ENCODE data around the gene QSOX2.

QSOX2 gene

DNA sequence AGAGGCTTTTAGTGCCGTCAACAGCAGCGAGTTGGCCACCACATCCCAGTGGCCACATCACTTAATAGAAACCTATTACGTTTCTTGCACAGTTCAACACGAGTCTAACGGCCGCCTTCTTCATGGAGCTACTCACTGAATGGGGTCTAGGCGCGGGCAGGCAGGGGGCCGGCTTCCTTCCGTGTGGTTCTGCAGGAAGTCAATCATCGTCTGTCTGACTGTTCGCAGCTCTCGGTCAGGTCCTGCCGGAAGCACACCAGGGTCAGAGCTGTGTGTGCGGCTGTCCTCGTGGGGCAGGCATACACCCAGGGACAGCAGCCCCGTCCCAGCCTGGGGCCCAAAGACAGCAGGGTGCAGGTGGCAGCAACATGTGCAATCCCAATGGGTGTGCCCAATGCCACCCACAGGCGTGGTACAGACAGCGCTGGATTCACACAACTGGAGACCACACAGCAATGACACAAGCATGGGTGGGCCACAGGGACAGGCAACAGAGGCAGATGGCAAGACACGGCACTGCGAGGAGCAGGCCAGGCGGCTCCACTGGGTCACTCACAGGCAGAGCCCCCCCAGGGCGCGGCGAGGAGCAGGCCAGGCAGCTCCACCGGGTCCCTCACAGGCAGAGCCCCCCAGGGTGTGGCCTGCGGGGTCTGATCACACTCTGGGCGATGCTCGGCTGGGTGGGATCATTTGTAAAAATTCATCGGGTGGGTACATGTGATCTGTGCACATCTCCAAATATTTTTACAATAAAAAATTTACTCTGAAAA is 21.6 kb downstream of the QSOX2 start:
- no peak for DNase-seq

GRCh38 chr9:136222906-136223285 is 22.7 kb downstream of the QSOX2 start:
- DNase-seq: no peak

- no peak for DNase-seq
Observed at GRCh38 chr9:136222166-136222905, 23.3 kb downstream of the QSOX2 start.

DNA sequence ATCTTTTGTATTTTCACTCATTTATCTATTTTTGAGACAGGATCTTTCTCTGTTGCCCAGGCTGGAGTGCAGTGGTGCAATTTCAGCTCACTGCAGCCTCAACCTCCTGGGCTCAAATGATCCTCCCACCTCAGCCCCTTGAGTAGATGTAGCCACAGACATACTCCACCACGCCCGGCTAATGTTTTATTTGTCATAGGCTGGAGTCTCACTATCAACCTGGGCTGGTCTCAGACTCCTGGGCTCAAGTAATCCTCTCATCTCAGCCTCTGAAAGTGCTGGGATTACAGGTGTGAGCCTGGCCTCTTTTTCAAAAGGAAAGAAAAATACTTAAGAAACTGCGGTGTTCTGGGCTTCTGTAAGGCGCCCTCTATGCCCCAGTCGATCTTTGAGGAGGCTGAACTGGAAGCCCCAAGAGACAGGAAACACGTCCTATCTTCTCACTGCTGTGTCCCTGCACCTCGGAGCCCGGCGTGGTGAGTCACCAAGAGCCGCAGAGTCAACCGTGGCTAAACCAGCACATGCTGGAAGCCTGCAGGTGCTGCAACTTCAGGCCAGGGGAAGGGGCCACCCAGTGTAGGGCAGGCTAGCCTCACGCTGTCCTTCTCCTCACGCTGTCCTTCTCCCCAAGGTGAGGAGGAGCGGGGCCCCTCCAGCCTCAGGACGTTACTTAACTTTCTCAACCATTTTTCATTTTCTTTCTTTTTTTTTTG is 25.4 kb downstream of the QSOX2 start:
- DNase-seq: no peak

DNA sequence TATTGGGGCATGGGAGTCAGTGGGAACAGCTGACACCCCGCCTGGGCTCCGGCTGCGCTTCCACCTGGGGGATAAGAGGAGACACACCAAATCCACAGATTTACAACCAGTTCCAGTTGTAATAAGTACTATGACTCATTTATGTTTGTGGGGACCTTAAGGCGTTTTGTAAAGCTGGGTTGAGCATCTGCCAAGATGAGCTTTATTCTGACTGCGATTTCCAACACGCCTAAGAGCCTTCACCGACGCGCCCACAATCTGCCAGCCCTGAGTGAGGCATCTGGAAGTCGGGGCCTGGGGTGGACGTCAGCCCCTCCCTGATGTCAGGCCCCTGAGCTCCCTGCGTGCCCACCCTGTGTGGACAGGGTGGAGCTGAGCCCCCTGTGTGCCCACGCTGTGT is 26.3 kb downstream of the QSOX2 start:
- DNase-seq: peak in 6 of 58 donors; percentile 5 to 21 (median 12)

DNA sequence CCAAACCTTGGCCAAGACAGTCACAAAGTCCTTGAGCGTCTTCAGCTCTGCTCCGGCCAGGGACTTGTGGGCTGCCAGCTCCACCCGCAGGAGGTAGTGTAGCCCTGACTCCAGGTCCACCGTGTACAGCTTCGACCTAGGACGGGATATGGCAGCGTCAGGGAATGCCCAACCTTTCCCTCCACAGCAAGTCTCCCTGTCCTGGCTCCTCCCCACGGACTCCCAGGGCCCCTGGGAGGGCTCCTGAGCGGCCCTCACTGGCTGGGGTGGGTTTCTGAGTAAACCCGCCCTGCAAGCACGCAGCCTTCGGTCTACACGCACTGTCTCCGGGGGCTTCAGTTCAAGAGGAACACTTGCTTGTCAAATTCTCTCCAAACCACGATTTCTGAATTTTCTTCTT is 26.9 kb downstream of the QSOX2 start:
- no peak for DNase-seq

DNA sequence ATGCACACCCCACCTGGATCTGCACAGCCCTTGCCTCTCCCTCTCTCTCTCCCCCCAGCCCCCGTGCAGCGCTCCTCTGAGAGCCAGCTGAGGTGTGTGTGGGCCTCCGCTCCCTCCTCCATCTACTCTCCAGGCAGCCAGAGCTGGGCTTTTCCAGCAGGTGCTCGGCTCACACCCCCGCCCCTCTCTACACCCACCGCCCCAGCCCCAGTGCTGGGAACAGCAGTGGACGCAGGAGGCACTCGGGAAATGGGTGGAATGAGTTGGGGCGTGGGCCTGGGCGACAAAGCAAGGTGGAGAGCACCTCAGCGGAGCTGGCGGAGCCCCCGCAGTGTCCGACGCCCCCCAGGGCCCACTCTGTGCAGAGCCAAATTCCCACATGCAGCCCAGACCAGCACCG is 27.3 kb downstream of the QSOX2 start:
- no peak for DNase-seq

DNA sequence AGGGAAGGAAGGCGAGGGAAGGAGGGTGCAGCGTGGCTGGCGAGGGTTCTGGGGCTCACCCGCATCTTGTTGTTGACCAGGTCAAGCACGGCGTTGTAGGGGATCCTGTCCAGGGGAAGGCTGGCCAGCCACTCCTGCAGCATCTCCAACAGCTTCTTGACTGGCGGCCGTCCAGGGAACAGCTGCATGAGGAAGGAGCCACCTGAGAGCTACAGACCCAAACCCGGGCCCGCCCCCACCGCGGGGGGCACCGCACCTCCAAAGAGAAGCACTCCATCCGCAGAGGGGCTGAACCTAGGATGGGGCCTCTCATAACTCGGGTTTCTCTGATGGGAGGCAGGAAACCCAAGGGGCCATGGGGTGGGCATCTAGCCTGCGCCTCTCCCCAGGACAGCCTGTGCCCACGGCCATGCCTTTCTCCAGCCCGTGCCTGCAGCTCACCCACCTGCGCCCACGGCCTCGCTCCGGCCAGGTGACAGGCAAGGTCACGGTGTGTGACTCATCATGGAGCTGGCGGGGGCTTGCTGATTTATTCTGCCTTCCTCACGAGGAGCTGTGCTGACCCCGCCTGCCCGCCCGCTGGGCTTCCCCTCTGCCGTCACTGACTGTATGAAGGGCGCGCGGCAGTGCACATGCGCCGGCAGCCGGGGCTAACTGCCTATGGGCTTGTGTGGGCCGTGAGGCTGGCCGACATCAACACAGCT is 28.9 kb downstream of the QSOX2 start:
- DNase-seq: no peak

DNA sequence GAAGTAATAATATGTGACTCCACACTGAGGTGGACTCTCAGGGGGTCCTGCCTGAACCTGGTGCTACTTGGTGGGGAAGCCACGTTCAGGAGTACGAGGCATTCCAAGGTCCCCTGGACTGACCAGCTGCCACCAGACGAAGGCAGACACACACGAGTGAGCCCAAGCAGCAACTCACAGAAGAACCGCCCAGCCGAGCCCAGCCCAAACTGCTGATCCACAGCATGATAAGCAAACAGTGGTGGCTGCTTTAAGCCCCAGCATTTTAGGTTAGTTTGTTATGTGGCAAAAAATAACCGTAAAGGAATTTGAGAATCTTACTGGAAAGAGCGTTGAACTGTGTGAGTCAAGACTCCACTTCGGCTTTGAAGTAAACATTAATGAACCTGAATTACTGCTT is 31.9 kb downstream of the QSOX2 start:
- no peak for DNase-seq

DNA sequence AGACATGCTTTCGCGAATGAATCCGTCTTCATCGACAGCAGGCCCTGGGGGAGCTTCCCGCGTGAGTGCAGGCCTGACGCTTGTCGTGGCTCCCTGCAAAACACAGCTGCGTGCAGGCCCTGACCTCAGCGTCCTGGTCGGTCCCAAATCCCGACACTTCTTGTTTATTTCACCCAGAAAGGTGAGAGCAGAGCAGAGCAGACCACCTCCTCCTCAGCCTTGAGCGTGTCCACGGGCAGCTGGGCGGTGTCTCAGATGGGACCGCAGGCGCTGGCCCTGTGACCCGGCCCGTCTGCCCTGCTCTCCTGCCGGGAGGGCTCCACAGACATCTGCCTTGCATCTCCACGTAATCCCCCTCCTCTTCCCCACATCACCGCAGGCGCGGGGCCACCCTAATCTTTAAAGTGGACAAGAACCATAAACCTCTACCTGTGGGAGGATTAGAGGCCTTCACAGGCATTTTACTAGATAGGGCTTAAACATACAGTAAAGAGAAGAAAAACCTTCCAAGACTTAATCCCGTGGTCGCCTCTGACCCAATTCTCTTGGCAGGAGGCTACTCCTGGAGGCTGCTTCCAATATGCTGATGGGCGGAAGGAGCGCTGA is 33.2 kb downstream of the QSOX2 start:
- no peak for DNase-seq

GRCh38 chr9:136211441-136212344 is 33.9 kb downstream of the QSOX2 start:
- no peak for DNase-seq

GRCh38 chr9:136211006-136211405 is 34.6 kb downstream of the QSOX2 start:
- DNase-seq: no peak

GRCh38 chr9:136210276-136210675 is 35.3 kb downstream of the QSOX2 start:
- no peak for DNase-seq

DNA sequence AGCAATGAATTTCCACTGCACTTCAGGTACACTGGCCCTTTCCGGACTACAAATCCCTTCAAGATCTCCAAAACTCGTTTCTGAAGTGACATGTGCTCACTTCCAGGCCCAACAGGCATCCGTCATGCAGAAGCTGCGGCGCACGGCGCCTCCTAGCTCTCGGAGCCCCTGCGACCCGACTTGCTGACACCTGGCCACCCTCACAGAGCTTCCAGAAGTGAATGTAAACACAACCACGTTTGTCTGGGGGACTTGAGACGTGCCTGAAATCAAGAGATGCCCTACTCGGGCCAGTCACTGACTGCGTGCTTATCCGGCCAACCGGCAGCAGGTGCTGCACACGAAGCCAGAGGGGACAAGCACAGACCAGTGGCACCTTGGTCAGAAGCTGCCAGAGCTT is 35.8 kb downstream of the QSOX2 start:
- DNase-seq: no peak

DNA sequence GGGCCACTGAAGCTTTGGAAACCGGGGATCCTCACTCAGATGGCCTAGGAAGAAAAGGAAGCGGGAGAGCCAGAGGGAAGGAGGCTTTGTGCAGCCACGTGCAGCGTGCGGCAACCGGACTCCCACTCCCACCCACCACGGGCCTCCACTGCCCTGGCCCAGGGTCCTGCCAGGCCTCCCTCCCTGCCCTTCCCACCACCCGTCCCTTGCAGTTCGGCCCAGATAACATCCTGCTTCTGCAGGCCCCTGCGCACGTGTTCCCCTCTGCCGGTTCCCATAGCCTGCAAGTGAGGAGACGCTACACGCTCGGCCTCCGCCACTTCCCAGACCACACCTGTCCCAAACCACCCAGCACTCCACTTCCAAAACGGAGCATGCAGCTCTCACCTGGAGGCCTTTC is 36.4 kb downstream of the QSOX2 start:
- DNase-seq: no peak

- no peak for DNase-seq
Observed at GRCh38 chr9:136208675-136209074, 36.9 kb downstream of the QSOX2 start.

- no peak for DNase-seq
Observed at GRCh38 chr9:136207616-136208015, 38.0 kb downstream of the QSOX2 start.

GRCh38 chr9:136206602-136207275 is 38.9 kb downstream of the QSOX2 start:
- DNase-seq: no peak

DNA sequence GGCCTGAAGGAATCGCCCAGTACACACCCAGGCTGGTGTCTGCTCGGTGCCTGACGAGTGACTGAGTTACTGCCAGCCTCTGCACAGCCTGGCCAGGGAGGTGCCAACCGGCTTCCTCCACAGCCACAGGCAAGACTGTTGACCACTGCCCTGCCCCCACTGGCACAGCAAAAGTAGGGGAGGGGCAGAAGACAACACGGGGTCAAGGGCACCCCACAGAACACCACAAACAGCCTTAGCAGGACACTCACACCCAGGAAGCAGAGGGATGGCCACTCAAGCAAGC is 40.0 kb downstream of the QSOX2 start:
- no peak for DNase-seq

Measured in anterior cingulate cortex (tissue), 58 donors.